GM18858 (cell line): ENCODE measurements around the gene SLC25A43.
"Not testable (repeated sequence)": the region's sequence is repeated elsewhere in the genome, so short reads cannot be mapped to it uniquely, and the experiment has no call there.

Experiments used
- ATAC-seq: cut with Tn5 transposase; IDR thresholded peaks from one replicate; pipeline ENCODE4 v1.9.1; 2021; ENCODE audit not compliant: unreplicated experiment

Gene SLC25A43

GRCh38 chrX:119406776-119407175, 7.6 kb downstream of the SLC25A43 start:
- ATAC-seq: no peak

- no peak for ATAC-seq
Measured at GRCh38 chrX:119407681-119408080, 8.5 kb downstream of the SLC25A43 start.

GRCh38 chrX:119410027-119410819, 11.1 kb downstream of the SLC25A43 start:
- no peak for ATAC-seq

- ATAC-seq: no peak
Measured at GRCh38 chrX:119410854-119411253, 11.7 kb downstream of the SLC25A43 start.

GRCh38 chrX:119411959-119412358, 12.8 kb downstream of the SLC25A43 start:
- no peak for ATAC-seq

- ATAC-seq: no peak
Measured at GRCh38 chrX:119417376-119417775, 18.2 kb downstream of the SLC25A43 start.

- ATAC-seq: no peak
Measured at GRCh38 chrX:119417842-119418241, 18.7 kb downstream of the SLC25A43 start.

- ATAC-seq: no peak
Measured at GRCh38 chrX:119419146-119419545, 20.0 kb downstream of the SLC25A43 start.

- ATAC-seq: no peak
Measured at GRCh38 chrX:119419898-119420297, 20.8 kb downstream of the SLC25A43 start.

- no peak for ATAC-seq
Measured at GRCh38 chrX:119421016-119421705, 22.0 kb downstream of the SLC25A43 start.

GRCh38 chrX:119423631-119424030, 24.5 kb downstream of the SLC25A43 start:
- ATAC-seq: no peak

GRCh38 chrX:119424999-119425398, 25.9 kb downstream of the SLC25A43 start:
- ATAC-seq: no peak

- ATAC-seq: peak; percentile 82
Measured at GRCh38 chrX:119427024-119427794, 28.1 kb downstream of the SLC25A43 start.

GRCh38 chrX:119427795-119428185, 28.7 kb downstream of the SLC25A43 start:
- ATAC-seq: no peak

GRCh38 chrX:119429471-119429870, 30.3 kb downstream of the SLC25A43 start:
- no peak for ATAC-seq

- not testable (repeated sequence) for ATAC-seq
Measured at GRCh38 chrX:119441295-119441694, 42.2 kb downstream of the SLC25A43 start.

- no peak for ATAC-seq
Measured at GRCh38 chrX:119442286-119442685, 43.1 kb downstream of the SLC25A43 start.

- ATAC-seq: no peak
Measured at GRCh38 chrX:119453202-119453601, 54.1 kb downstream of the SLC25A43 start.

- ATAC-seq: no peak
Measured at GRCh38 chrX:119455264-119455663, 56.1 kb downstream of the SLC25A43 start.

- no peak for ATAC-seq
Measured at GRCh38 chrX:119459181-119459580, 60.0 kb downstream of the SLC25A43 start.

GRCh38 chrX:119465555-119465954, 66.4 kb downstream of the SLC25A43 start:
- ATAC-seq: no peak

GRCh38 chrX:119466970-119467369, 67.8 kb downstream of the SLC25A43 start:
- ATAC-seq: no peak
